GM21526 (cell line): ENCODE data around the gene DAP.
"Not testable (repeated sequence)": the region's sequence is repeated elsewhere in the genome, so short reads cannot be mapped to it uniquely, and the experiment has no call there.

Experiments
- ATAC-seq: cut with Tn5 transposase; IDR thresholded peaks from one replicate; pipeline ENCODE4 v1.9.1; 2021; ENCODE audit warnings: moderate library complexity; ENCODE audit not compliant: unreplicated experiment, low FRiP score

Gene DAP

GRCh38 chr5:10660720-10661387 lies 100.2 kb downstream of the DAP start:
- no peak for ATAC-seq

GRCh38 chr5:10660135-10660534 lies 100.9 kb downstream of the DAP start:
- no peak for ATAC-seq

- no peak for ATAC-seq
These were observed 102.8 kb downstream of the DAP start for GRCh38 chr5:10658265-10658664.

- no peak for ATAC-seq
These were observed 104.8 kb downstream of the DAP start for GRCh38 chr5:10655972-10656830.

GRCh38 chr5:10655161-10655971 lies 105.7 kb downstream of the DAP start:
- no peak for ATAC-seq

GRCh38 chr5:10654566-10654965 lies 106.5 kb downstream of the DAP start:
- no peak for ATAC-seq

GRCh38 chr5:10653751-10654400 lies 107.2 kb downstream of the DAP start:
- ATAC-seq: no peak

- no peak for ATAC-seq
These were observed 108.0 kb downstream of the DAP start for GRCh38 chr5:10653043-10653442.

- no peak for ATAC-seq
These were observed 108.4 kb downstream of the DAP start for GRCh38 chr5:10652606-10653005.

GRCh38 chr5:10652151-10652550 lies 108.9 kb downstream of the DAP start:
- no peak for ATAC-seq

GRCh38 chr5:10649666-10650380 lies 111.2 kb downstream of the DAP start:
- ATAC-seq: no peak

GRCh38 chr5:10648806-10649665 lies 112.0 kb downstream of the DAP start:
- no peak for ATAC-seq

GRCh38 chr5:10647640-10648039 lies 113.4 kb downstream of the DAP start:
- ATAC-seq: no peak

GRCh38 chr5:10645671-10646070 lies 115.4 kb downstream of the DAP start:
- no peak for ATAC-seq

- no peak for ATAC-seq
These were observed 115.9 kb downstream of the DAP start for GRCh38 chr5:10645146-10645545.

- ATAC-seq: no peak
These were observed 116.8 kb downstream of the DAP start for GRCh38 chr5:10644192-10644591.

- no peak for ATAC-seq
These were observed 118.7 kb downstream of the DAP start for GRCh38 chr5:10642367-10642766.

GRCh38 chr5:10639846-10640368 lies 121.1 kb downstream of the DAP start:
- ATAC-seq: no peak

- not testable (repeated sequence) for ATAC-seq
These were observed 122.3 kb downstream of the DAP start for GRCh38 chr5:10638723-10639122.
